ENCODE measurements around the gene MCIDAS. TPM values are rescaled to one million over a fixed set of nuclear protein-coding genes. Genes with fewer than 3 reads are reported as not detected.

MCIDAS gene
- total RNA-seq, 4 donors from 2014 or later, result not detected

DNA sequence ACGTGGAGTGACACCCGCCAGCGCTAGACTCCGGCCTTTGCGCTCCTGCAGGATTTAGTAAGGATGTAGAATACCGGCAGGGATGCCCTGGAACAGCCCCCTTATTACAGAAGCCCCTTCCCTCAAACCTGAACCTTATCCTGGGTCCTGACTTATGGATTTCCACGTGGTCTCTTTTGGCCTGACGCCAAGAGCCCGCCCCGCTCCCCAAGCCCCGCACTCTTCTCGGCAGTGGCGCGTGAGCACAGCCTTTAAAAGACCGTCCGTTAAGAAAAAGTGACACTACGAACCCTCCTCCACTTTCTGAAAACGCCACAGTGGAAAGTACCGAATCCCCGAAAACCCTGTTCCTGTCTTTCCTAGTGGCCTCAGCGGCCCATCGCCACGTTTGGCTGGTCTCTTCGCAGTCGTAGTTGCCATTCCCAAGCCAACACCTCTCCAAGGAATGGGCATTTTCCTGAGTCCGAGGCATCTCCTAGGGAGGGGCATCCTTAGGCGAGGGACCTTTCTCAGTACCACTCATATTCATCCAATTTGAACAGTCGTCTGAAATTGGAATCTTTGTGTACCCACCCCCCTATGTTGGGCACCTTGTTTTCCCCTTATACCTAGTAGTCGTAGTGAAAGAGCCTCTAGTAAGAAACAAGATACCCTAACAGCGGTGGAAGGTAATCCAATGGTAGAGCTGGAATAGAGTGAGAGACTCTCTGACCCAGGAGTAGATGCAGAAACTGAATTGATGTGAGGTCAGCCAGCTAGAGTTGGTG, 732 bp upstream of the MCIDAS start:
- TF ChIP-seq, protein P1, sequence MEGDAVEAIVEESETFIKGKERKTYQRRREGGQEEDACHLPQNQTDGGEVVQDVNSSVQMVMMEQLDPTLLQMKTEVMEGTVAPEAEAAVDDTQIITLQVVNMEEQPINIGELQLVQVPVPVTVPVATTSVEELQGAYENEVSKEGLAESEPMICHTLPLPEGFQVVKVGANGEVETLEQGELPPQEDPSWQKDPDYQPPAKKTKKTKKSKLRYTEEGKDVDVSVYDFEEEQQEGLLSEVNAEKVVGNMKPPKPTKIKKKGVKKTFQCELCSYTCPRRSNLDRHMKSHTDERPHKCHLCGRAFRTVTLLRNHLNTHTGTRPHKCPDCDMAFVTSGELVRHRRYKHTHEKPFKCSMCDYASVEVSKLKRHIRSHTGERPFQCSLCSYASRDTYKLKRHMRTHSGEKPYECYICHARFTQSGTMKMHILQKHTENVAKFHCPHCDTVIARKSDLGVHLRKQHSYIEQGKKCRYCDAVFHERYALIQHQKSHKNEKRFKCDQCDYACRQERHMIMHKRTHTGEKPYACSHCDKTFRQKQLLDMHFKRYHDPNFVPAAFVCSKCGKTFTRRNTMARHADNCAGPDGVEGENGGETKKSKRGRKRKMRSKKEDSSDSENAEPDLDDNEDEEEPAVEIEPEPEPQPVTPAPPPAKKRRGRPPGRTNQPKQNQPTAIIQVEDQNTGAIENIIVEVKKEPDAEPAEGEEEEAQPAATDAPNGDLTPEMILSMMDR (IDR thresholded peaks at IDR 0.05; ENCODE audit: low read depth), result no peak

DNA sequence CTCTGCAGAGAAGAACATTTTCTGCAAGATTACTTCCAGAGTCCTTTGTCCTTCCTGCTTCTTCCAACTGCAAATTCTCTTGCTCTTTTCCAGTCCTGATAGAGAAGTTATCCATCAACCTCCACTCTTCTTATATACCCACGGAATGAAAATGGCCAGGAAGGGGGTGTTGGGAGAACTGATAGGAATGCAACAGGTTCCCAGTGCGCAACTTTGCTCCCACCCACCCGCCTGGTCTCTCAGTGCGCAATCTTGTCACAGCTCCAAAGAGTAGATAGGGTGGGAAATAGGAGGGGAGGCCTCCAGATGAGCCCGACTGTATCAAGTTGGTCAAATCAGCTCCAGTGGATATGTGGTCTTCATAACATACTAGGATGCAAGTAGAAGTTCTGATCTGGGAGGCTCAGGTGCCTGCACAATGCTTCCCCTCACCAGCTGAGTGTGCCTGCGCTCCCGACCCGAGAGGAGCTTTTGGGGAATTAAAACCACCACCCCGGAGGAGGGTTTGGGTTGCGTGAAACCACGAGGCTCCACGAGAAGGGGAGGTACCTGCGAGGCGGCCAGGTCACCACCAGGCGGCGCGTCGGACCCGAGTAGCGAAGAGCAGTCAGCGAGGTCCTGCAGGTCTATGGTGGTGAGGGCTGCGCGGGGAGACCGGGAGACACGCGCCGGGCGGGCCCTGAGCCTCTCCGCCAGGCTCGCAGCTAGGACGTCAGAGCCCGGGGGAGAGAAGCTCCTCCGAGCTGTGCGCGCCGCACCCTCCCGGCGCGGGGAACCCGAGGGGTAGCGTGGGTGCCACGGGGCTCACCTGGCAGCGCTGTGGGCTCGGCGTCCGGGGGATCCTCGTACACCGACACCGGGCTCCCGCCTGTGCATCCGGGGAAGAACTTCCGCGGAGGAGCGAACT, 835 bp downstream of the MCIDAS start:
- TF ChIP-seq, protein P1 (IDR thresholded peaks at IDR 0.05; ENCODE audit: low read depth), result no peak

DNA sequence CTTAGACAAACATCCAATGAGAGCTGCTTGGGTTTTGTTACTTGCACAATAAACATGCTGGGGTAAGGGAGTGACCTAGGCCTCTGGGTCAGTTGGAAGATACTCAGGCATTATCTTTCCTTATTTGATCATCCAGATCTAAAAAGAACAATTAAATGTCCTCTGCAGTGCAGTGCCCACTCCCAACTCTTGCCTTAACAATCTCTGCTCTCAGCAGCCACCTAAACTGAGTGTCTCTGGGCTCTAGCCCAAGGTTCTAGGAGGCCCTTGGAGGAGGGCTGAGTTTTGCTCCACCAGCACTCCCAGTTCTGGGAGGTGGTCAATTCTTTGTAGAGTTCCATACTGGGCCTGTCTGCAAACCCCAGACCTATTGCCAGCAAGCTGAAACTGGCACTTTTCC, 1.8 kb downstream of the MCIDAS start:
- TF ChIP-seq, protein P1 (IDR thresholded peaks at IDR 0.05; ENCODE audit: low read depth), result no peak

DNA sequence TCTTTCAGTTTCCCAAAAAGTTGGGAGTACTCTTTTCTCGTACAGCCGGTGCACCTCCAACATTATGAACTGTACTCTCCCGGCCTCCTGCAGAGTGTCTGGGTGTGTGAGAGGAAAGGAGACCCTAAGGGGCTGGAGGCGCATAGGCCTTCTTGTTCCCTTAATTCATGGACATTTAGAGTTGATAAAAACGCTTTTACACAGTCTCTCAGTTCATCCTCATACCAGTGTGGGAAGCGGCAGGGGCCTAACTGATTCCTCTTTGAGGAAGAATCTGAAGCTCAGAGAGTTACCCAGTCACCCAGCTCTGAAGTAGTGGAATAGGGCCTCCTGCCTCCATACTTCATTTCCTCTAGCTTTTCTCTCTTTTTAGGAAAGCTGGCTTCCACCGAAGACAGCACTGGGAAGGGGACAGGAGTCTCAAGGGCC, 3.3 kb downstream of the MCIDAS start:
- TF ChIP-seq, protein P1 (IDR thresholded peaks at IDR 0.05; ENCODE audit: low read depth), result no peak

DNA sequence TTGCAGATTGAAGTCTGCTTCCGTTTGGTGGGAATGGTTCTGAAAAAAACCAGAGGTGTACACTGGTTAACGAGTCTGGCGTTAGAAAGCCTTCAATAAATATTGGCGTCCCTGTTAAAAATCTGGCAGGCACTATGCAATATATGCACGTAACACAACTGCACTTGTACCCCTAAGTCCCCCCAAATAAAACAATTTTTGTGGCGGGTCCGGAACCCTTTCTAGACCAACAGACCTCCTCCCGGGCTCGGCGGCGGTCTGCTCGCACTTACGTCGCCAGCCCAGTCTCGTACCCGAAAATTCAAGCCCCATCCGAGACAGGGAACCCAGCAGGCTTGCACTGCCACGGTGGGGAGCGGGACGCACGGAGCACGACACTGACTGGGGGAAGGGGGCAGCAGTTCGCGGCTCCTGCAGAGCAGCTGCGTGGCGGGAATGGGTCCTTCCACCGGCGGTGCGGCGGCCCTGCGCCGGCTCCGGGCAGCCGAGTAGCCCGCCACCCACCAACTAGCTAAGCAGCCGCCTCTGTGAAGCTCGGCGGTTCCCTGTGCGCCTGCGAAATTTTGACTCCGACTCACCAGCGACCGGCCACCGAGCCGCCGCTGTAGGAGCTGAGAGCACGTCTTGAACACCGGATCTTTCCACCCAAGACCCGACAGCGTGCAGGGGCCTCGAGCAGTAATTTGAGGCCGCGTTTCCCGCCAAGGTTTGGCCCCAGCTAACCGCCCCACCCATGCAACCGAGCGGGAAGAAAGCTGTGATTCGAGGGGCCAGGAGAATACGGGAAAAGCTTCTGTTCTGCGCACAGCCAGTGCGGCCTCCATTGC, 3.9 kb downstream of the MCIDAS start:
- TF ChIP-seq, protein P1 (IDR thresholded peaks at IDR 0.05; ENCODE audit: low read depth), result no peak

DNA sequence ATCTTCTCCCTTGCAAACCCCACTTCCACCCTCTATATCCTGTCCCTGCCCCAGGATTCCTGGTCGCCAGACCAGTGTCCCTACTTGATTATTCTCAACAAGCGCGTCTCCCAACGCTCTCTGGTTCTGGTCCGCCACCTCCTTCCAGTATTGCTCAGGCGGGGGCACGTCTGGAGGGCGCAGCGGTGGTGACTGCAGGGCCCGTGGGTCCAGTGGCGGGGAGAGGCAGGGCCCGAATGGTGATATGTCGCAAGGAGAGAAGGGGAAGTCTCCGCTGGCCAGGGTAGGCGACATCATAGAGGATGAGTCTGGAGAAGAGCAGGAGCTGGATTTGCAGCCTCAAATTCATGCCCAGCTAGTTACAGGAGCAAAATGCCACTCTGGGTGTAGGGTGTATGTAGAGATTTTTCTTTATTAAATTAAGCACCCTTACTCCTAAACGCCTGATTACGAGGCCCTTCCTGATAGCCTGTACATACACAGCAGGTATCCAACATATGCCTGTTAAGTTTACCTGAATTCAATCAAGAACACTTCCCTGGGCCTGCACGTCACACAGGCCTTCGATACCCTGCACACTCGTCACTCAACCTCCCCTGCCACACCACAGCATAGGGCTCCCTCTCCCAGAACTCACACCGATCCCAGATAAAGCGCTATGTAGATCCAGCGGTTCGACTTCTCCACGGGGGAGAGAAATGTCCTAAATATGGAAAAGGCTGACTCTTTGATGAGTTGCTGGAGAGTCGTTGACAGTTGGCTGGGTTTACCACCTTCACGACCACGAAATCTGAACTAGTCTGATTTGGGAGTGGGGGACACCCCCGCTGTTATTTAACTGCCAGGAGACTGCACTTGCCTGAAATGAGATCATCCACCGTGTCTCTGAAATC, 4.8 kb downstream of the MCIDAS start:
- TF ChIP-seq, protein P1 (IDR thresholded peaks at IDR 0.05; ENCODE audit: low read depth), result no peak
